VCaP (cell line): ENCODE data around the gene PAPPA.

Experiments
- H3K27ac ChIP-seq: fragments of 450-650 bp; 2 replicates; pipeline ENCODE4 v1.5.1; 2017
- TF ChIP-seq, protein P1 (sequence below): fragments of 450-650 bp; conservative IDR thresholded peaks from 2 replicates; pipeline ENCODE4 v1.5.1; 2017; ENCODE audit warnings: mild to moderate bottlenecking, moderate library complexity

Gene PAPPA

DNA sequence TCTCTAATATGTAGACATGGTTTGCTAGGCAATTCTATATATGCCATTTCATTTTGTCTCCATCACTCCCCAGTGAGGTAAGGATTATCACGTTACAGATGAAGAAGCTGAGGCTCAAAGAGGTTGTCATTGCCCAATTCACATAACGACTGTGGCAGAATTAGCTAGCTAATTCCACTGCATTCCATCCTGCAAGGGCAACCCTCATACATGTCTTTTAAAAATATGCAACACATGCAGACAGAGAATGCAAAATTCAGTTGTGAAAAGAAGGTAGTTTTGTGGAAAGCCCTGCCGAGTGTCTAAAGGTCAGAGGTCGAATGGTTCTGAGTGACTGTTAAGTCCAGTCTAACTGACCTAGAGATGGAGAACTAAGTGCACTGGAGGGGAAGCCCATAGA, 219.2 kb downstream of the PAPPA start:
- TF ChIP-seq, protein P1, sequence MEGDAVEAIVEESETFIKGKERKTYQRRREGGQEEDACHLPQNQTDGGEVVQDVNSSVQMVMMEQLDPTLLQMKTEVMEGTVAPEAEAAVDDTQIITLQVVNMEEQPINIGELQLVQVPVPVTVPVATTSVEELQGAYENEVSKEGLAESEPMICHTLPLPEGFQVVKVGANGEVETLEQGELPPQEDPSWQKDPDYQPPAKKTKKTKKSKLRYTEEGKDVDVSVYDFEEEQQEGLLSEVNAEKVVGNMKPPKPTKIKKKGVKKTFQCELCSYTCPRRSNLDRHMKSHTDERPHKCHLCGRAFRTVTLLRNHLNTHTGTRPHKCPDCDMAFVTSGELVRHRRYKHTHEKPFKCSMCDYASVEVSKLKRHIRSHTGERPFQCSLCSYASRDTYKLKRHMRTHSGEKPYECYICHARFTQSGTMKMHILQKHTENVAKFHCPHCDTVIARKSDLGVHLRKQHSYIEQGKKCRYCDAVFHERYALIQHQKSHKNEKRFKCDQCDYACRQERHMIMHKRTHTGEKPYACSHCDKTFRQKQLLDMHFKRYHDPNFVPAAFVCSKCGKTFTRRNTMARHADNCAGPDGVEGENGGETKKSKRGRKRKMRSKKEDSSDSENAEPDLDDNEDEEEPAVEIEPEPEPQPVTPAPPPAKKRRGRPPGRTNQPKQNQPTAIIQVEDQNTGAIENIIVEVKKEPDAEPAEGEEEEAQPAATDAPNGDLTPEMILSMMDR = no peak
- H3K27ac ChIP-seq = no peak overlapping the region

DNA sequence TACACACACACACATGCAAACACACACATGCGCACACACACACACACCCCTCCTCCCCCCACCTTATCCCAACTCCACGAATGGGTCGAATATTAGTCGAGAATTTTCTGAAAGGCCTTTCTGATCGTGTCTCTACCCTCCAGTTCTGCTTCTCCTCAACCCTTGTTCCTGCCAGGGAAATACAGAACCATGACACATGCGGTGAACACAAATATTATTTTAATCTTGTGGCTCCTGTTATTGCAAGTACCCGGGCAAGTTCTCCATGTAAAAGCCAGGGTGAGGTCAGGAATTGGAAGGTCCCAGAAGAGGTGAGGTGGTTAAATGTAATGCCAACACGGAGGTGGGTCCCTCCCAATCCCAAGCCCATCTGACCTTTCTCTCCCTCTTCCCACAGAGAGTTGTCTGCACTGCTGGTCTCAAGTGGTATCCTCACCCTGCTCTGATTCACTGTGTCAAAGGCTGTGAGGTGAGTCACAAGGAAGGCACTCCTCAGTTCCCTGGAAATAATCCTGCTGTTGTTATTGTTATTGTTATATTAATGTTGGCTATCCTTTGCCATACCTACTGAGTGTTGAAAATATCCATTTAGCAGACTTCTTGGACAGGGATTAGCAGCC, 223.7 kb downstream of the PAPPA start:
- H3K27ac ChIP-seq = no peak overlapping the region
- TF ChIP-seq, protein P1 = no peak

DNA sequence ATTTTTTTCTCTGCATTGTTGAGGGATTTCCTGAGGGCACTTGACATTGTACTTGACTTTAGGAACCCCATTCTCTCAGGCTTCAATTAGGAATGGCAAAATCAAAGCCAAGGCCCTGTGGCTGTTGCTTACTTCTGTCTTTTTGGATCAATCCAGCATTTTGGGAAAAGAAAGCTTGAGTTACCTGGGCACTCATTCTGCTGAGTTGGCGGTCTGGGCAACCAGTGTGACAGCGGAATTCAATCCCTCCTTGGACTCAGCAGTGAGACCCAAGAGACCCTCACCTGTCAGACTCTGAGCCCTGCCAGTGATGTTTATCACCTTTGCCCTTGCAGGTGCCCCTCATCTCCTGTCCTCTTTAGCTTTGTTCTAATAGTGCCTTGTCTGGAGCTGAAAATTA, 225.3 kb downstream of the PAPPA start:
- TF ChIP-seq, protein P1 = no peak
- H3K27ac ChIP-seq = no peak overlapping the region

DNA sequence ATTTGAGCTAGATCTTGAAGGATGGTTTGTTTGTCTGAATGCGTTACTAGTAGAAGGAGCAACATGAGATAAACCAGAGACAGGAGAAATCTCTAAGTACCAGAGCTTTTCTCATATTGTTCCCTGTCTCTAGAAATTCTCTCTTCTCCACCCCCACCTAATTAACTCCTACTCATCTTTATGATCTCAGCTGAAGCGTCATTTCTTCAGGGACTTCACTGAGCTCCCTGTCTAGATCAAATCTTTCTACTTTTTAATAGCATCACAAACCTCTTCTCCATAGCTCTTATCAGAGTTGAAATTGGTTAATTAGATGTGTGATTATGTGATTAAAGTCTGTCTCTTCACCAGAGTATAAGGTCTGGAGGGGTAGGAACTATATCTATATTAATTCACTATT, 226.2 kb downstream of the PAPPA start:
- TF ChIP-seq, protein P1 = no peak
- H3K27ac ChIP-seq = no peak overlapping the region

DNA sequence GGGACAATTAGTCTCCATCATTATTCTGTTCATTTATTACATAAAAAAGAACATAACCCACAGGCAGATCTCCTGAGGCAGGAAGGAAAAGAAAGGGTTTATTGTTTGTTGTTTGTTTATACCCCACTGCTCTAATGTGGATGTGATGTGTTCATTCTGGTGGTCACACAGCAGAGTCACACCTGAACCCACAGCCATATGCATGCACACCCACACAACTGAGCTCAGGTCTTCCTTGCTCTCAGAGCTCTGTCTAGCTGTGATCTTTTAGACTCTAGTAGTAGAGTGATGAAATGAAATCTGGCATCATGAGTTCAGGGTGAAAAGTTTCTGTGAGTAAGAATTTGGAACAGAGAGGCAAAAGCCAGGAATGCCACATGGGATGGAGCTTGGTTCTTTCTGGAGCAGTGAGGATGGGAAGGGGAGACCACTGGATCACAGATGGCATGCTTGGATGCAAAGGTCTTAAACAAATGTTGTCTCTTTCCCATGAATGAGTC, 227.0 kb downstream of the PAPPA start:
- H3K27ac ChIP-seq = no peak overlapping the region
- TF ChIP-seq, protein P1 = no peak

DNA sequence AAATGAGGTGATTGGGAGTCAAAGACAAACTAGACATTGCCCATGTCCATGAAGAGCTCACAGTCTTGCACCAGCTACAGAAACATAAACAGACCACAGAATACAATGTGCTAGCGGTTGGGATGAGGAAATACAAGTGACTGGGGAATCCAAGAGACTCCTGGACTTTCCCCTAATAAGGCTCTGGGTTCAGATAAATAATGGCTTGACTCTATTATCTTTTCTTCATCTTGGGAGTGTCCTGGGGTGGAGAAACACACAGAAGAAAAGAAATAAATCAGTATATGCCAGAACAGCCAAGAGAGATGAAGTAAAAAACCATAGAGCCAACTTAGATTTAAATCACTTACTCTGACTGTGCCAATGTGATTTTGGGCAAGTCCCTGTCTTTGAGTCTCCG, 227.8 kb downstream of the PAPPA start:
- no peak overlapping the region for H3K27ac ChIP-seq
- TF ChIP-seq, protein P1 = no peak

DNA sequence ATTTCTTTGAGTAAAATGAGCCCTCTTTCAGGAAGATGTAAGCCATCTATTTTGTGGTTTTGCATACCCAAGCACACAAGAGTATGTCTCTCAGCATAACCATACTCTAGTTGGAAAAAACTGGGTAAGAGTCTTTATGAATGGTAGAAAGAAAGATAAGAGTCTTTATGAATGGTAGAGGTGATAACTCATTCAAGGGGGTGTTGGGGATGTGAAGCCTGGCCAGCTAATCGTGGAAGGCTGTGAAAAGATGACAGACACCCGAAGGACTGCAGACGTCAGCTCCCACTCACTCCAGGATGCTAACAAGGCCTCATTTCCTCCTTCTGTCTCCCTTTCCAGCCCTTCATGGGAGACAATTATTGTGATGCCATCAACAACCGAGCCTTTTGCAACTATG, 228.5 kb downstream of the PAPPA start:
- no peak overlapping the region for H3K27ac ChIP-seq
- TF ChIP-seq, protein P1 = no peak
